HFF-Myc (cell line): ENCODE results near the gene DLG4.

Source experiments
- DNase-seq: peaks from one replicate; pipeline ENCODE4 v3.0.0-alpha.2; 2011; ENCODE audit warnings: low read depth; ENCODE audit errors: extremely low read depth
- H3K4me3 ChIP-seq: replicated peaks from 2 replicates; pipeline ENCODE4 v1.5.1; 2011; ENCODE audit warnings: low read depth, mild to moderate bottlenecking, control low read depth, low read length
- TF ChIP-seq, protein P1 (sequence below): IDR thresholded peaks from 2 replicates; pipeline ENCODE4 v1.5.1; 2012; ENCODE audit warnings: mild to moderate bottlenecking, low read depth, low read length, control low read depth; ENCODE audit errors: missing control alignments

DLG4 gene

GRCh38 chr17:7226721-7227710 lies 7.4 kb upstream of the DLG4 start:
- DNase-seq, result no peak
- TF ChIP-seq, protein P1, sequence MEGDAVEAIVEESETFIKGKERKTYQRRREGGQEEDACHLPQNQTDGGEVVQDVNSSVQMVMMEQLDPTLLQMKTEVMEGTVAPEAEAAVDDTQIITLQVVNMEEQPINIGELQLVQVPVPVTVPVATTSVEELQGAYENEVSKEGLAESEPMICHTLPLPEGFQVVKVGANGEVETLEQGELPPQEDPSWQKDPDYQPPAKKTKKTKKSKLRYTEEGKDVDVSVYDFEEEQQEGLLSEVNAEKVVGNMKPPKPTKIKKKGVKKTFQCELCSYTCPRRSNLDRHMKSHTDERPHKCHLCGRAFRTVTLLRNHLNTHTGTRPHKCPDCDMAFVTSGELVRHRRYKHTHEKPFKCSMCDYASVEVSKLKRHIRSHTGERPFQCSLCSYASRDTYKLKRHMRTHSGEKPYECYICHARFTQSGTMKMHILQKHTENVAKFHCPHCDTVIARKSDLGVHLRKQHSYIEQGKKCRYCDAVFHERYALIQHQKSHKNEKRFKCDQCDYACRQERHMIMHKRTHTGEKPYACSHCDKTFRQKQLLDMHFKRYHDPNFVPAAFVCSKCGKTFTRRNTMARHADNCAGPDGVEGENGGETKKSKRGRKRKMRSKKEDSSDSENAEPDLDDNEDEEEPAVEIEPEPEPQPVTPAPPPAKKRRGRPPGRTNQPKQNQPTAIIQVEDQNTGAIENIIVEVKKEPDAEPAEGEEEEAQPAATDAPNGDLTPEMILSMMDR, result no peak
- H3K4me3 ChIP-seq, result no peak overlapping the region

- DNase-seq, result no peak
- H3K4me3 ChIP-seq, result no peak overlapping the region
- TF ChIP-seq, protein P1, result no peak
Measured at GRCh38 chr17:7225711-7226331, 6.2 kb upstream of the DLG4 start.

- H3K4me3 ChIP-seq, result no peak overlapping the region
- no peak for DNase-seq
- TF ChIP-seq, protein P1, result no peak
Measured at GRCh38 chr17:7224661-7225111, 5.0 kb upstream of the DLG4 start.

DNA sequence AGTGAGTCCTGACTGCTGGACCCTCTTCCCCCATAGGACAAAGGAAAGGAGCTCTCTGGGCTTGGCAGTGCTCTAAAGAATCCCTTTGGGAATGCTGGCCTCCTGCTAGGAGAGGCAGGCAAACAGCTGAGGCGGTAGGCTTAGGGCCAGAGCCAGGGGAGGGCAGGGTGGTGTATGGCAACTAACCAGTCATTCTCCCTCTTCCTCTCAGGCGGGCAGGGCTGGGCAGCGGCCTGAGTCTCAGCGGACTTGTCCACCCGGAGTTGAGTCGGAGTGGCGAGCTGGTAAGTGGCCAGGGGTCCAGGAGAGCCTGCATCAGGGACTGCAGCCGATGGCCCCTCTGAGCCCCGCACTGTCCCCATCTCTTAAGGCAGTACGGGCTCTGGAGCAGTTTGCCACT lies 4.5 kb upstream of the DLG4 start:
- H3K4me3 ChIP-seq, result no peak overlapping the region
- no peak for DNase-seq
- TF ChIP-seq, protein P1, result no peak

- TF ChIP-seq, protein P1, result no peak
- H3K4me3 ChIP-seq, result no peak overlapping the region
- DNase-seq, result no peak
Measured at GRCh38 chr17:7223375-7223774, 3.7 kb upstream of the DLG4 start.

- no peak for DNase-seq
- TF ChIP-seq, protein P1, result no peak
- no peak overlapping the region for H3K4me3 ChIP-seq
Measured at GRCh38 chr17:7222972-7223292, 3.3 kb upstream of the DLG4 start.
